ENCODE results near the gene PRR15.
"Not testable (repeated sequence)": the region's sequence is repeated elsewhere in the genome, so short reads cannot be mapped to it uniquely, and the experiment has no call there.

PRR15 gene

GRCh38 chr7:29563590-29564495 is at the start of gene PRR15:
PRR15 (plus strand) TSS chr7:29563835; CDS start chr7:29566330, 2,495 bp downstream.
- peak; percentile 78 for DNase-seq

- no peak for DNase-seq
Measured at GRCh38 chr7:29516491-29516890, 47.1 kb upstream of the PRR15 start.

GRCh38 chr7:29518616-29519015 is 45.0 kb upstream of the PRR15 start:
- DNase-seq: no peak

GRCh38 chr7:29523728-29524127 is 39.9 kb upstream of the PRR15 start:
- DNase-seq: no peak

- DNase-seq: no peak
Measured at GRCh38 chr7:29527505-29528108, 36.0 kb upstream of the PRR15 start.

- not testable (repeated sequence) for DNase-seq
Measured at GRCh38 chr7:29528526-29528925, 35.1 kb upstream of the PRR15 start.

GRCh38 chr7:29538389-29538788 is 25.2 kb upstream of the PRR15 start:
- no peak for DNase-seq

- DNase-seq: no peak
Measured at GRCh38 chr7:29539471-29539870, 24.2 kb upstream of the PRR15 start.

GRCh38 chr7:29547421-29547820 is 16.2 kb upstream of the PRR15 start:
- no peak for DNase-seq

GRCh38 chr7:29548823-29549222 is 14.8 kb upstream of the PRR15 start:
- no peak for DNase-seq

GRCh38 chr7:29552392-29552791 is 11.2 kb upstream of the PRR15 start:
- no peak for DNase-seq

GRCh38 chr7:29555061-29555460 is 8.6 kb upstream of the PRR15 start:
- no peak for DNase-seq

GRCh38 chr7:29556405-29557195 is 7.0 kb upstream of the PRR15 start:
- no peak for DNase-seq

GRCh38 chr7:29557954-29558353 is 5.7 kb upstream of the PRR15 start:
- DNase-seq: no peak

- DNase-seq: no peak
Measured at GRCh38 chr7:29561271-29561670, 2.4 kb upstream of the PRR15 start.

GRCh38 chr7:29562307-29562706 is 1.3 kb upstream of the PRR15 start:
- DNase-seq: no peak

GRCh38 chr7:29564496-29565223 is 1.0 kb downstream of the PRR15 start:
- DNase-seq: peak; percentile 47

GRCh38 chr7:29565224-29565630 is 1.6 kb downstream of the PRR15 start:
- DNase-seq: no peak

GRCh38 chr7:29565634-29565981 is 2.0 kb downstream of the PRR15 start:
- no peak for DNase-seq

GRCh38 chr7:29565982-29566746 is 2.5 kb downstream of the PRR15 start:
- no peak for DNase-seq

GRCh38 chr7:29567174-29567573 is 3.5 kb downstream of the PRR15 start:
- no peak for DNase-seq

GRCh38 chr7:29569648-29570047 is 6.0 kb downstream of the PRR15 start:
- DNase-seq: no peak

Measured in NCI-H510A treated with DMSO at 0.1 percent for 48 hours (cell line).